Suppressor macrophage treated with lipopolysaccharide for 4 hours (primary cell): ENCODE measurements around the gene OR4D1.
"Not testable (repeated sequence)": the region's sequence is repeated elsewhere in the genome, so short reads cannot be mapped to it uniquely, and the experiment has no call there.

ENCODE experiments used
- DNase-seq: peaks from one replicate; pipeline ENCODE4 v3.0.0-alpha.2; 2020

The OR4D1 gene

GRCh38 chr17:58147930-58148434 lies at the start of gene OR4D1:
OR4D1 (plus strand) TSS chr17:58148384; CDS start chr17:58155154, 6,770 bp downstream.
- no peak for DNase-seq

- no peak for DNase-seq
These were observed 47.7 kb upstream of the OR4D1 start for GRCh38 chr17:58100506-58100905.

- DNase-seq = not testable (repeated sequence)
These were observed 46.3 kb upstream of the OR4D1 start for GRCh38 chr17:58101898-58102297.

- no peak for DNase-seq
These were observed 43.1 kb upstream of the OR4D1 start for GRCh38 chr17:58105093-58105492.

- DNase-seq = no peak
These were observed 40.9 kb upstream of the OR4D1 start for GRCh38 chr17:58107306-58107705.

GRCh38 chr17:58109197-58109596 lies 39.0 kb upstream of the OR4D1 start:
- DNase-seq = no peak

- no peak for DNase-seq
These were observed 38.2 kb upstream of the OR4D1 start for GRCh38 chr17:58110012-58110411.

- DNase-seq = no peak
These were observed 36.5 kb upstream of the OR4D1 start for GRCh38 chr17:58111676-58112075.

GRCh38 chr17:58112970-58113631 lies 35.1 kb upstream of the OR4D1 start:
- DNase-seq = peak; percentile 76

- DNase-seq = no peak
These were observed 34.2 kb upstream of the OR4D1 start for GRCh38 chr17:58113947-58114346.

- DNase-seq = no peak
These were observed 30.8 kb upstream of the OR4D1 start for GRCh38 chr17:58117382-58117781.

- DNase-seq = no peak
These were observed 28.7 kb upstream of the OR4D1 start for GRCh38 chr17:58119491-58119890.

- peak; percentile 55 for DNase-seq
These were observed 27.9 kb upstream of the OR4D1 start for GRCh38 chr17:58120195-58120822.

GRCh38 chr17:58121925-58122324 lies 26.3 kb upstream of the OR4D1 start:
- DNase-seq = no peak

GRCh38 chr17:58127846-58128245 lies 20.3 kb upstream of the OR4D1 start:
- DNase-seq = no peak

- not testable (repeated sequence) for DNase-seq
These were observed 15.5 kb upstream of the OR4D1 start for GRCh38 chr17:58132697-58133096.

GRCh38 chr17:58136669-58137279 lies 11.4 kb upstream of the OR4D1 start:
- no peak for DNase-seq

- DNase-seq = no peak
These were observed 6.7 kb upstream of the OR4D1 start for GRCh38 chr17:58141505-58141904.

GRCh38 chr17:58143335-58143734 lies 4.8 kb upstream of the OR4D1 start:
- DNase-seq = not testable (repeated sequence)

GRCh38 chr17:58144801-58145200 lies 3.4 kb upstream of the OR4D1 start:
- no peak for DNase-seq

- no peak for DNase-seq
These were observed 425 bp downstream of the OR4D1 start for GRCh38 chr17:58148609-58149008.

GRCh38 chr17:58150394-58150793 lies 2.2 kb downstream of the OR4D1 start:
- no peak for DNase-seq

- no peak for DNase-seq
These were observed 4.9 kb downstream of the OR4D1 start for GRCh38 chr17:58153046-58153445.

- no peak for DNase-seq
These were observed 5.5 kb downstream of the OR4D1 start for GRCh38 chr17:58153671-58154070.
